ENCODE results near the gene HPN. TPM values are rescaled to one million over a fixed set of nuclear protein-coding genes. Genes with fewer than 3 reads are reported as not detected.
"Not testable (repeated sequence)": the region's sequence is repeated elsewhere in the genome, so short reads cannot be mapped to it uniquely, and the experiment has no call there.

The HPN gene
- total RNA-seq, 1 donor from 2014 or later: not detected

DNA sequence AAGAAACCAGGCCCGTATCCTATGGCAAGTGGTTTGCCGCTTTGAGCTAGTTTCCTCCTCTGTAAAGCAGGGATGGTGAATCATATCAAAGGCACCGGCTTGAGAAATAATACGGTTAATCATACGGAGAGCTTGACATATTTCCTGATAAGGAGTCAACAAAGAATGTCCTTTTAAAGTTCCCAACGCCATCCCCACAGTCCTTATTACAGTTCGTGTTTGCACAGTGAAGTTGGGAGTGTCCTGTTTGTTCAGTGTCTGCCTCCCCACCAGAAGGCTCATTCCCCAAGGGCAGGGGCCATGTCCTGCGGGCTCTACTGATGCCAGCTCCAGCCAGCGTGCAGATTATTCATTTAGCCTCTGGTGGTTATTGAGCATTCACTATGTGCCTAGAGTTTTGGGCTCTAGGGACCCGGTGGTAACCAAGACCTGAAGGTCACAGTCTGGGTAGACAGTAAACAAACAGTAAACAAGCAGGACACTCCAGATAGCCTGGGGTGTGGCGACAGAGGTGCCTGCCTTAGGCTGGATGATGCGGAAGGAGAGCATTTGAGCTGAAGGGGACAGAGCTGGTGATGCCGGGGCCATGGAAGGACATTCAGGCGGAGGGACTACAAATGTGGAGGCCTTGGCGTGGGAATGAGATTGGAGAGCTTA lies 35.1 kb upstream of the HPN start:
- peaks cover 35% of the 10 kb centered on the region for H3K4me1 Mint-ChIP-seq (ENCODE audit: unreplicated experiment)
- TF ChIP-seq, protein P1, sequence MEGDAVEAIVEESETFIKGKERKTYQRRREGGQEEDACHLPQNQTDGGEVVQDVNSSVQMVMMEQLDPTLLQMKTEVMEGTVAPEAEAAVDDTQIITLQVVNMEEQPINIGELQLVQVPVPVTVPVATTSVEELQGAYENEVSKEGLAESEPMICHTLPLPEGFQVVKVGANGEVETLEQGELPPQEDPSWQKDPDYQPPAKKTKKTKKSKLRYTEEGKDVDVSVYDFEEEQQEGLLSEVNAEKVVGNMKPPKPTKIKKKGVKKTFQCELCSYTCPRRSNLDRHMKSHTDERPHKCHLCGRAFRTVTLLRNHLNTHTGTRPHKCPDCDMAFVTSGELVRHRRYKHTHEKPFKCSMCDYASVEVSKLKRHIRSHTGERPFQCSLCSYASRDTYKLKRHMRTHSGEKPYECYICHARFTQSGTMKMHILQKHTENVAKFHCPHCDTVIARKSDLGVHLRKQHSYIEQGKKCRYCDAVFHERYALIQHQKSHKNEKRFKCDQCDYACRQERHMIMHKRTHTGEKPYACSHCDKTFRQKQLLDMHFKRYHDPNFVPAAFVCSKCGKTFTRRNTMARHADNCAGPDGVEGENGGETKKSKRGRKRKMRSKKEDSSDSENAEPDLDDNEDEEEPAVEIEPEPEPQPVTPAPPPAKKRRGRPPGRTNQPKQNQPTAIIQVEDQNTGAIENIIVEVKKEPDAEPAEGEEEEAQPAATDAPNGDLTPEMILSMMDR (IDR thresholded peaks at IDR 0.05): no peak
- no peaks in the 10 kb centered on the region for H3K9me3 Mint-ChIP-seq (ENCODE audit: unreplicated experiment)
- H3K27me3 Mint-ChIP-seq (ENCODE audit: unreplicated experiment): no peaks in the 10 kb centered on the region
- no peak overlapping the region for H3K27ac Mint-ChIP-seq (ENCODE audit: unreplicated experiment)
- no peak overlapping the region for H3K4me3 Mint-ChIP-seq (ENCODE audit: unreplicated experiment)
- peaks cover 11% of the 10 kb centered on the region for H3K36me3 Mint-ChIP-seq (ENCODE audit: unreplicated experiment)
- no peak for DNase-seq (ENCODE audit: extremely low spot score, unreplicated experiment)

DNA sequence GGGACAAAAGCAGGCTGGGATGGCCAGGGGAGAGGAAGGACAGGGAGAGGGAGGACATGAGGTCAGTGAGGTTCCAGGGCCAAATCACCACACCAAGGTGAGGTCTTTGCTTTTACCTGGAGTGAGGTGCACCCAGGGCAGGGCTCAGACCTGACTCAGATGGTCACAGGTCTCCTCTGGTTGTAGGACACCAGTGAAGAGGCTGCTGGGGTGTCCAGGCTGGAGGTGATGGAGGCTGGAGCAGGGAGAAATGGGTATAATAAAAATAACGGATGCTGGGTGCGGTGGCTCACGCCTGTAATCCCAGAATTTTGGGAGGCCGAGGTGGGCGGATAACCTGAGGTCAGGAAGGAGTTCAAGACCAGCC lies 34.5 kb upstream of the HPN start:
- no peak overlapping the region for H3K27ac Mint-ChIP-seq (ENCODE audit: unreplicated experiment)
- no peak for DNase-seq (ENCODE audit: extremely low spot score, unreplicated experiment)
- peaks cover 11% of the 10 kb centered on the region for H3K36me3 Mint-ChIP-seq (ENCODE audit: unreplicated experiment)
- no peaks in the 10 kb centered on the region for H3K27me3 Mint-ChIP-seq (ENCODE audit: unreplicated experiment)
- H3K4me1 Mint-ChIP-seq (ENCODE audit: unreplicated experiment): peaks cover 31% of the 10 kb centered on the region
- TF ChIP-seq, protein P1 (IDR thresholded peaks at IDR 0.05): no peak
- H3K4me3 Mint-ChIP-seq (ENCODE audit: unreplicated experiment): no peak overlapping the region
- no peaks in the 10 kb centered on the region for H3K9me3 Mint-ChIP-seq (ENCODE audit: unreplicated experiment)

DNA sequence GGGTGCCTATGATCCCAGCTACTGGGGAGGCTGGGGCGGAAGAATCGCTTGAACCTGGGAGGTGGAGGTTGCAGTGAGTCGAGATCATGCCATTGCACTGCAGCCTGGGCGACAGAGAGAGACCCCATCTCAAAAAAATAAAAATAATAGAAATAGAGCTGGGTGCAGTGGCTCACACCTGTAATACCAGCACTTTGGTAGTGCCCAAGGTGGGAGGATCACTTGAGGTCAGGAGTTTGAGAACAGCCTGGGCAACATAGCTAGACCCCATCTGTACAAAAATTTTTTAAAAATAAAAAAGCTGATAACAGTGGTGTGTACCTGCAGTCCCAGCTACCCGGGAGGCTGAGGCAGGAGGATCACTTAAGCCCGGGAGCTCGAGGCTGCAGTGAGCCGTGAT lies 34.1 kb upstream of the HPN start:
- DNase-seq (ENCODE audit: extremely low spot score, unreplicated experiment); H3K27ac Mint-ChIP-seq (ENCODE audit: unreplicated experiment); H3K4me3 Mint-ChIP-seq (ENCODE audit: unreplicated experiment); H3K9me3 Mint-ChIP-seq (ENCODE audit: unreplicated experiment); H3K27me3 Mint-ChIP-seq (ENCODE audit: unreplicated experiment): not testable (repeated sequence)
- Mint-ChIP-seq H3K36me3 (ENCODE audit: unreplicated experiment) (peaks cover 13% of the 10 kb centered on the region), H3K4me1 (ENCODE audit: unreplicated experiment) (peaks cover 27% of the 10 kb centered on the region)

DNA sequence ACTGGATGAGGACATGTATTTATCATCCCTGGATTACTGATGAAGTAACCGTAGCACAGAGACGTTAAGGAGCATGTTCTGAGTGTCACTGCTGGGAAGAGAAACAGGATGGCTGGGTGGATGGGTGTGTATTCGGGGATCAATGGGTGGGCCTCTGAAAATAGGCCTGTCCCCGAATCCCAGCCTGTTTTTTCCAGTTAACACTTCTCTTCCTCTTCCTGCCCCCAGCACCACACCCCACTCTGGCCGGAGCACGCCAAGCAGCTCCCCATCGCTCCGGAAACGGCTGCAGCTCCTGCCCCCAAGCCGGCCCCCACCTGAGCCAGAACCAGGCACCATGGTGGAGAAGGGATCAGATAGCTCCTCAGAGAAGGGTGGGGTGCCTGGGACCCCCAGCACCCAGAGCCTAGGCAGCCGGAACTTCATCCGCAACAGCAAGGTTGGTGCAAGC lies 32.6 kb upstream of the HPN start:
- TF ChIP-seq, protein P1 (IDR thresholded peaks at IDR 0.05): no peak
- Mint-ChIP-seq H3K27ac (ENCODE audit: unreplicated experiment) (no peak overlapping the region), H3K27me3 (ENCODE audit: unreplicated experiment) (no peaks in the 10 kb centered on the region), H3K9me3 (ENCODE audit: unreplicated experiment) (no peaks in the 10 kb centered on the region), H3K4me3 (ENCODE audit: unreplicated experiment) (no peak overlapping the region), H3K36me3 (ENCODE audit: unreplicated experiment) (peaks cover 14% of the 10 kb centered on the region), H3K4me1 (ENCODE audit: unreplicated experiment) (peaks cover 18% of the 10 kb centered on the region)
- no peak for DNase-seq (ENCODE audit: extremely low spot score, unreplicated experiment)

DNA sequence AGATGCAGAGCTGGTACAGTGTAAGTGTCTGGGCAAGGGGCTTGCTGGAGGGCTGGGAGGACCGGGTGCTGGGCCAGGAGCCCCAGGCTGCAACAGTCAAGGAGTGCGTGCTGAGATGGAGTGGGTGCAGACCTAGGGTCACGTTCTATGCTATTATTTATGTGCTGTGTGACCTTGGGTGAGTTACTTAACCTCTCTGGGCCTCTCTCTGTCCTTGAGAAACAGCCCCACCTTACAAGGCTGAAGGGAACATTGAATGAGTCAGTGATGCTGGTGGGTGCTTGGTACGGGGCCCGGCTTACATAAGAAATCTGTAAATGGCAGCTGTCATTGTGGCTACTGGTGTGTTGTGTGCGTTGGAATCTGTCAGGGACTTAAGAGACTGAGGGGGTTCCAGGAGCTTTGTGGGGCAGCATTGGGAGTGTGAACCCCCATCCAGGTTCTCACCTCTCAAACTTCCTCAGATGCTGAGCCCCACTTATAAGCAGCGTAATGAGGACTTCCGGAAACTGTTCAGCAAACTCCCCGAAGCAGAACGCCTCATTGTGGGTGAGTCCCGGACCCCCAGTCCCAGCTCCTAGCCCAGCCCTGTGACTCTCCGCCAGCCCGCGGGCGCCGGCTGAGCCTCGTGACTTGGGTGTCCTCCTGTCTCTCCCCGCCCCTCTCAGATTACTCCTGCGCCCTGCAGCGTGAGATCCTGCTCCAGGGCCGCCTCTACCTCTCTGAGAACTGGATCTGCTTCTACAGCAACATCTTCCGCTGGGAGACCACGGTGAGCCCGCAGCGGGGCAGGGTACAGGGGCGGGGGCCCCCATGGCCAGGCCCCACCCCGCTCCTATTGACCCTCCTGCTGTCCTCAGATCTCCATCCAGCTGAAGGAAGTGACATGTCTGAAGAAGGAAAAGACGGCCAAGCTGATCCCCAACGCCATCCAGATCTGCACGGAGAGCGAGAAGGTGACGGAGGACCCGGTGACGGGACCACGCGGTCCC lies 31.8 kb upstream of the HPN start:
- H3K4me1 Mint-ChIP-seq (ENCODE audit: unreplicated experiment): peaks cover 15% of the 10 kb centered on the region
- no peak overlapping the region for H3K4me3 Mint-ChIP-seq (ENCODE audit: unreplicated experiment)
- no peak for DNase-seq (ENCODE audit: extremely low spot score, unreplicated experiment)
- TF ChIP-seq, protein P1 (IDR thresholded peaks at IDR 0.05): no peak
- H3K36me3 Mint-ChIP-seq (ENCODE audit: unreplicated experiment): peaks cover 19% of the 10 kb centered on the region
- no peak overlapping the region for H3K27ac Mint-ChIP-seq (ENCODE audit: unreplicated experiment)
- no peaks in the 10 kb centered on the region for H3K9me3 Mint-ChIP-seq (ENCODE audit: unreplicated experiment)
- no peaks in the 10 kb centered on the region for H3K27me3 Mint-ChIP-seq (ENCODE audit: unreplicated experiment)

All from osteocyte (in vitro differentiated cells).